Esophagus muscularis mucosa (tissue), 3 donors: ENCODE measurements around the gene AP5B1.

Source experiments
- POLR2A ChIP-seq: fragments of 450-650 bp; IDR thresholded peaks from one replicate; pipeline ENCODE4 v1.6.1; 2017; ENCODE audit warnings: antibody characterized with exemption, moderate library complexity, mild to moderate bottlenecking, low read depth
- POLR2AphosphoS5 ChIP-seq, 2 donors: sonication (generic); formaldehyde crosslinking; IDR thresholded peaks; one replicate each; pipeline ENCODE4 v1.6.1; 2017; ENCODE audit warnings: antibody characterized with exemption in 2 of 2
- TF ChIP-seq, protein P1 (sequence below), 3 experiments: fragments of 200-600 bp in 2 of 3; fragments of 450-650 bp in 1 of 3; sonication (generic) in 2 of 3; IDR thresholded peaks; one replicate each; pipeline ENCODE4 v1.5.1; 2017 to 2019; ENCODE audit warnings: antibody characterized with exemption in 3 of 3, mild to moderate bottlenecking in 2 of 3, moderate library complexity in 1 of 3

- TF ChIP-seq, protein P1, sequence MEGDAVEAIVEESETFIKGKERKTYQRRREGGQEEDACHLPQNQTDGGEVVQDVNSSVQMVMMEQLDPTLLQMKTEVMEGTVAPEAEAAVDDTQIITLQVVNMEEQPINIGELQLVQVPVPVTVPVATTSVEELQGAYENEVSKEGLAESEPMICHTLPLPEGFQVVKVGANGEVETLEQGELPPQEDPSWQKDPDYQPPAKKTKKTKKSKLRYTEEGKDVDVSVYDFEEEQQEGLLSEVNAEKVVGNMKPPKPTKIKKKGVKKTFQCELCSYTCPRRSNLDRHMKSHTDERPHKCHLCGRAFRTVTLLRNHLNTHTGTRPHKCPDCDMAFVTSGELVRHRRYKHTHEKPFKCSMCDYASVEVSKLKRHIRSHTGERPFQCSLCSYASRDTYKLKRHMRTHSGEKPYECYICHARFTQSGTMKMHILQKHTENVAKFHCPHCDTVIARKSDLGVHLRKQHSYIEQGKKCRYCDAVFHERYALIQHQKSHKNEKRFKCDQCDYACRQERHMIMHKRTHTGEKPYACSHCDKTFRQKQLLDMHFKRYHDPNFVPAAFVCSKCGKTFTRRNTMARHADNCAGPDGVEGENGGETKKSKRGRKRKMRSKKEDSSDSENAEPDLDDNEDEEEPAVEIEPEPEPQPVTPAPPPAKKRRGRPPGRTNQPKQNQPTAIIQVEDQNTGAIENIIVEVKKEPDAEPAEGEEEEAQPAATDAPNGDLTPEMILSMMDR (IDR thresholded peaks at IDR 0.05): no peak
- no peak for TF ChIP-seq POLR2AphosphoS5 (IDR thresholded peaks at IDR 0.05)
- no peak for TF ChIP-seq POLR2A
These were observed 37.1 kb downstream of the AP5B1 start for GRCh38 chr11:65743681-65744025.
